HL-60 (cell line): Measurements from ENCODE around the gene USH2A.

ENCODE experiments used
- CTCF ChIP-seq: IDR thresholded peaks from one replicate; pipeline ENCODE4 v1.5.1; 2011; ENCODE audit warnings: low read length, control low read depth, inconsistent platforms; ENCODE audit not compliant: insufficient read depth
- GABPA ChIP-seq: IDR thresholded peaks from 2 replicates; pipeline ENCODE4 v1.6.1; 2012; ENCODE audit warnings: low read depth
- POLR2AphosphoS5 ChIP-seq: IDR thresholded peaks from 2 replicates; pipeline ENCODE4 v1.6.1; 2012; ENCODE audit warnings: low read depth
- REST ChIP-seq: IDR thresholded peaks from 2 replicates; pipeline ENCODE4 v1.6.1; 2012; ENCODE audit warnings: low read depth; ENCODE audit not compliant: insufficient replicate concordance
- SPI1 ChIP-seq: IDR thresholded peaks from 2 replicates; pipeline ENCODE4 v1.6.1; 2012; ENCODE audit warnings: low read depth, mild to moderate bottlenecking, borderline replicate concordance

DNA sequence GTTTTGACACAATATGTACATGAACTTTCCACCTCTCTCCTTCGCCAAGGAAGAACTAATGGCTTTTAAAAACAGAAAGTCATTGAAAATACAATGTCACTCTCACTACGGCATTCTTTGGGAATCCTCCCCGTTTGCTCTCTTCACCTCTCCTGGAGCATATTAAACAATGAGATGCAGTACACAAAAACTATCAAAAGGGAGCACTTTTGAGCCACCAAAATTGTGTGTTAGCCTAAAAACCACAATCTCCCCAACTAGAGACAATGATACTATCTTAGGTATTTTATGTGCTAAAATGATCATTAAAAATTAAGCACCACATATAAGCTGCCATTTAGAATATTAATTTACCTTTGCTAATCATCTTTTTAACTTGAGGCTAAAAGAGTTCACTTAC is 430.6 kb downstream of the USH2A start:
- no peak for TF ChIP-seq CTCF
- TF ChIP-seq POLR2AphosphoS5 = no peak
- no peak for TF ChIP-seq REST
- no peak for TF ChIP-seq GABPA
- TF ChIP-seq SPI1 = no peak
